ENCODE data around the gene SLC51A. TPM values are rescaled to one million over a fixed set of nuclear protein-coding genes. Genes with fewer than 3 reads are reported as not detected.

The SLC51A gene
- total RNA-seq, 1 donor from 2014 or later, result not detected

DNA sequence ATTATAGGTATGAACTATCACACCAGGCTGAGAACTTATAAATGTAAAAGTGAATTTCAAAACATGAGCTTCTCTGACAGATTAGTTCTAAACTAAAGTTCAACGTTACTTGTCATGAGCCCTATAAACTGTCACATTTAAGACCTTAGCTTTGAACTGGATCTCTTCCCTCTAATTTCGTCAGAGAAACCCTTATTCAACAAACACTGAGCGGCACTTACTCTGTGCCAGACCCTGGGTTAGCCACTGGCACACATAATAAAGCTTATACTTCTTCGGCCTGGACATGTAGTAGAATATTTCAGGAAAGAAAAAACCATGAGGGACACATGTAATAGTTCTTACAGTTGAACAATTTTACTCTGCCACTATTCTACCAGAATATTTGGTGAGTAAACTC, 65.6 kb downstream of the SLC51A start:
- DNase-seq (ENCODE audit: extremely low read depth, low read depth, low spot score), result no peak

Other genes starting within 250 kb of the SLC51A start
- gene TFRC, start 134.4 kb upstream of the SLC51A start, total RNA-seq, result 66.3 and 117 TPM in 2 replicates
- gene ZDHHC19, start 5.1 kb upstream of the SLC51A start, total RNA-seq, result not detected in 2 replicates
- 98.9 and 103 TPM in 2 replicates for gene PCYT1A, start 71.2 kb downstream of the SLC51A start, total RNA-seq
- 12.6 and 16.5 TPM in 2 replicates for gene DYNLT2B, start 101.7 kb downstream of the SLC51A start, total RNA-seq
- gene TM4SF19, start 121.9 kb downstream of the SLC51A start, total RNA-seq, result 0.44 and 1.8 TPM in 2 replicates
- gene UBXN7, start 215.9 kb downstream of the SLC51A start, total RNA-seq, result 14.3 and 31.0 TPM in 2 replicates